Neural cell (in vitro differentiated cells): ENCODE data around the gene ATPAF2. TPM values are rescaled to one million over a fixed set of nuclear protein-coding genes. Genes with fewer than 3 reads are reported as not detected.

ENCODE experiments used
- H2AFZ ChIP-seq: fragments of 200-600, 300-800 bp; sonication (generic), shearing (Covaris generic); 2 replicates; pipeline ENCODE4 v1.6.0; 2014; ENCODE audit warnings: low read depth, mild to moderate bottlenecking, antibody characterized with exemption, low read length, moderate library complexity
- H3F3A ChIP-seq: fragments of 200-600 bp; shearing (Covaris generic); 2 replicates; pipeline ENCODE4 v1.6.1; 2016; ENCODE audit warnings: mild to moderate bottlenecking, moderate library complexity, mixed read lengths, antibody characterized with exemption, low read length; ENCODE audit not compliant: insufficient read depth, poor library complexity, severe bottlenecking
- H3K27ac ChIP-seq: fragments of 200-600, 300-800 bp; sonication (generic), shearing (Covaris generic); 2 replicates; pipeline ENCODE4 v1.5.1; 2014; ENCODE audit warnings: mild to moderate bottlenecking, low read length, moderate library complexity
- H3K27me3 ChIP-seq: fragments of 300-800, 200-600 bp; sonication (generic), shearing (Covaris generic); 2 replicates; pipeline ENCODE4 v1.6.0; 2014; ENCODE audit warnings: mild to moderate bottlenecking, low read depth, low read length, moderate library complexity; ENCODE audit not compliant: insufficient read depth
- H3K36me3 ChIP-seq: fragments of 300-800, 200-600 bp; sonication (generic), shearing (Covaris generic); 2 replicates; pipeline ENCODE4 v1.5.1; 2014; ENCODE audit warnings: mild to moderate bottlenecking, antibody characterized with exemption, low read length, moderate library complexity; ENCODE audit not compliant: insufficient read depth
- H3K4me2 ChIP-seq: fragments of 300-800, 200-600 bp; sonication (generic), shearing (Covaris generic); 2 replicates; pipeline ENCODE4 v1.6.0; 2014; ENCODE audit warnings: mild to moderate bottlenecking, low read length
- H3K4me3 ChIP-seq: fragments of 300-800, 200-600 bp; sonication (generic), shearing (Covaris generic); 2 replicates; pipeline ENCODE4 v1.5.1; 2014; ENCODE audit warnings: mild to moderate bottlenecking, low read length, moderate library complexity
- H3K79me2 ChIP-seq: fragments of 200-600 bp; shearing (Covaris generic); replicated peaks from 2 replicates; pipeline ENCODE4 v1.6.0; 2014; ENCODE audit warnings: mild to moderate bottlenecking, low read length, moderate library complexity; ENCODE audit not compliant: insufficient read depth
- H3K9ac ChIP-seq: fragments of 300-800, 200-600 bp; sonication (generic), shearing (Covaris generic); 2 replicates; pipeline ENCODE4 v1.6.1; 2016; ENCODE audit warnings: mild to moderate bottlenecking, low read length, mixed read lengths
- H3K9me2 ChIP-seq: fragments of 200-600 bp; shearing (Covaris generic); 2 replicates; pipeline ENCODE4 v1.6.1; 2016; ENCODE audit warnings: mild to moderate bottlenecking, low read length, mixed read lengths; ENCODE audit not compliant: insufficient read depth
- H3K9me3 ChIP-seq: fragments of 200-600, 300-800 bp; sonication (generic), shearing (Covaris generic); 2 replicates; pipeline ENCODE4 v1.6.1; 2016; ENCODE audit warnings: mild to moderate bottlenecking, mixed run types, low read length, moderate library complexity, mixed read lengths
- H4K20me1 ChIP-seq: fragments of 200-600 bp; shearing (Covaris generic); 2 replicates; pipeline ENCODE4 v1.6.1; 2016; ENCODE audit warnings: mild to moderate bottlenecking, mixed run types; ENCODE audit not compliant: insufficient read depth
- EP300 ChIP-seq: fragments of 450-650 bp; conservative IDR thresholded peaks from 2 replicates; pipeline ENCODE4 v1.6.1; 2014; ENCODE audit warnings: antibody characterized with exemption, mild to moderate bottlenecking, moderate library complexity; ENCODE audit not compliant: poor library complexity, severe bottlenecking
- EZH2 ChIP-seq: fragments of 200-600, 300-800 bp; shearing (Covaris generic), sonication (generic); IDR thresholded peaks from 2 replicates; pipeline ENCODE4 v1.6.1; 2014; ENCODE audit warnings: antibody characterized with exemption, low read length, borderline replicate concordance, mild to moderate bottlenecking; ENCODE audit not compliant: insufficient read depth, poor library complexity, severe bottlenecking
- MXI1 ChIP-seq: fragments of 450-650 bp; conservative IDR thresholded peaks from 2 replicates; pipeline ENCODE4 v1.6.1; 2014; ENCODE audit warnings: antibody characterized with exemption, mild to moderate bottlenecking; ENCODE audit not compliant: poor library complexity, severe bottlenecking
- POLR2AphosphoS5 ChIP-seq: IDR thresholded peaks from 2 replicates; pipeline ENCODE4 v1.6.1; 2012
- RAD21 ChIP-seq: fragments of 450-650 bp; conservative IDR thresholded peaks from 2 replicates; pipeline ENCODE4 v1.6.1; 2014; ENCODE audit warnings: antibody characterized with exemption, mild to moderate bottlenecking, moderate library complexity
- SMC3 ChIP-seq: fragments of 450-650 bp; conservative IDR thresholded peaks from 2 replicates; pipeline ENCODE4 v1.6.1; 2014; ENCODE audit warnings: antibody characterized with exemption, mild to moderate bottlenecking, moderate library complexity; ENCODE audit not compliant: poor library complexity
- TAF1 ChIP-seq: IDR thresholded peaks from 2 replicates; pipeline ENCODE4 v1.6.1; 2012; ENCODE audit warnings: low read depth
- polyA plus RNA-seq: library from polyadenylated mRNA; depleted of rRNA; stranded (reverse); fragments of >200 nt; gene quantifications from 2 replicates; pipeline ENCODE4 v1.2.3, GENCODE V29; 2014
- TF ChIP-seq, protein P1 (sequence below): IDR thresholded peaks from 2 replicates; pipeline ENCODE4 v1.6.1; 2012; ENCODE audit warnings: borderline replicate concordance
- TF ChIP-seq, protein P2 (sequence below): fragments of 450-650 bp; IDR thresholded peaks from 2 replicates; pipeline ENCODE4 v1.5.1; 2014; ENCODE audit warnings: antibody characterized with exemption, mild to moderate bottlenecking, moderate library complexity; ENCODE audit not compliant: poor library complexity, severe bottlenecking

ATPAF2 gene
- polyA plus RNA-seq, 1 donor from 2014 or later, result 33.3 TPM

DNA sequence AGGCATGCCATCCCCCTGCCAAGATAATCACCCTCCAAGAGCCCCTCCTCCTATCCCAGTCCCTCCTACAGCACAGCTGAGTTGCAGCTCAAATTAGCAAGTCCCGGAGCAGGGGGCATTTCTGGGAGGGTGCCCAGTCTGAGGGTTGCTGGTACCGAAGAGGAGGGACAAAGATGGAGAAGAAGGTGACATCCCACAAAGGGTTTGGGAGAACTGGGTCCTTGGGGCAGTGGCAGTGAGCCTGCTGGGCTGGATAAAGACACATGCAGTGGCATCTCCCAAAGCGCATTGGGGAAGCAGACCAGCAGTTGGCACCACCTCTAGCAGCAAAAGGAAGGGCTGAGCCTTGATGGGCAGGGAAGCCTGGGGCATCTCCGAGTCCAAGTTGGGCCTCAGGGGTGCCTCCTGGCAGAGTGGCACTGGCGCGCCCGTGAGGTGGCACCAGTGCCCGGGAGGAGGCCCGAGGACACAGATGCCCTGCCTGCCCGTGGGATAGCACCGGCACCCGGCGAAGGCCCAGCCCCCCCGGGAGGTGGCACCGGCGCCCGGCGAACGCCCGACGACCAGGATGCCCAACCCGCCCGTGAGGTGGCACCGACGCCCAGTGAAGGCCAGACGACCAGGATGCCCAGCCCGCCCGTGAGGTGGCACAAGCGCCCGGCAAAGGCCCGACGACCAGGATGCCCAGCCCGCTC, 67.4 kb downstream of the ATPAF2 start:
- Histone ChIP-seq H3F3A (no peaks in the 10 kb centered on the region), H2AFZ (no peak overlapping the region), H3K9me2 (no peaks in the 10 kb centered on the region), H3K79me2 (peaks cover 29% of the 10 kb centered on the region), H3K27me3 (no peaks in the 10 kb centered on the region), H3K4me2 (peak overlapping the region; percentile 99), H3K4me3 (peak overlapping the region; percentile 96), H3K9ac (peak overlapping the region; percentile 85), H4K20me1 (no peaks in the 10 kb centered on the region), H3K9me3 (no peaks in the 10 kb centered on the region), H3K27ac (peak overlapping the region; percentile 53), H3K36me3 (no peaks in the 10 kb centered on the region)
- TF ChIP-seq EP300, result no peak
- peak; percentile 40 for TF ChIP-seq MXI1

DNA sequence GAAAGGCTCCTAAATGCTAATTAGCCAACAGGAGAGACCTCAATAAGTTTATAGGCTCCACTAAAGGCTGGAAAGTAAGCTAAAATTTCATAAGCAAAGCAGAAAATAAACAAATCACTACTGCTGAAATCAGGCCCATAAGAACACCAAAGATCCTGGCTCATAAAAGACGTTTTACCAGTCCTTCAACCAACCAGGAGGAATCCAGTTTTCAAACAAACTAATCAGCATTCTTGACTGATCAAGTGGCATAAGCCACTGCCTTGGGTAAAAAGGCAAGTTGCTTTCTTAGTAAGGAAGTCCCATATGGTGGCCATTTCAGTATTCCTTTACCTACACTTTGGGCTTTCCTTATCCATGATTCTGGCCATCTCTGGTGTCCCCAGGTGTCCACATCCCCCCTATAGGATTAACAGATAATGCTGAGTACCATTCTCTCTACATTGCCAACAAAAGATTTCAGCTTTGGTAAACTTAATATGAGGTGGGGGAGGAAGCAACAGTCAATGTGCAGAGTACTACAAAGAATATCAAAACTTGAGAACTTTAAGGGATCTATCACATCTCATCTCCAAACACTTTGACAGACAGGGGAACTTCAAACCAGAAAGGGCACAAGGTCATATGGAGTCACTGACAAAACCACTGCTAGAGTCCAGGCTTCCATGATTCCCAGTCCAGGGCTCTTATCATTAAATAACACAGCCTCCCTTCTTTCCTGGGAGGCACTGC, 68.1 kb downstream of the ATPAF2 start:
- Histone ChIP-seq H4K20me1 (no peaks in the 10 kb centered on the region), H3K79me2 (peaks cover 33% of the 10 kb centered on the region)

More for the DNA sequence above, 68.1 kb downstream of the ATPAF2 start:
- Histone ChIP-seq H3K9me3 (no peaks in the 10 kb centered on the region), H3F3A (no peaks in the 10 kb centered on the region), H3K27ac (no peak overlapping the region), H3K36me3 (no peaks in the 10 kb centered on the region), H3K9ac (peak overlapping the region; percentile 85), H3K27me3 (no peaks in the 10 kb centered on the region), H3K4me2 (peak overlapping the region; percentile 99), H2AFZ (no peak overlapping the region), H3K4me3 (peak overlapping the region; percentile 96), H3K9me2 (no peaks in the 10 kb centered on the region)
- TF ChIP-seq TAF1 (no peak), EP300 (no peak), EZH2 (no peak), POLR2AphosphoS5 (no peak), SMC3 (no peak), MXI1 (no peak), RAD21 (no peak)
- TF ChIP-seq, protein P1, sequence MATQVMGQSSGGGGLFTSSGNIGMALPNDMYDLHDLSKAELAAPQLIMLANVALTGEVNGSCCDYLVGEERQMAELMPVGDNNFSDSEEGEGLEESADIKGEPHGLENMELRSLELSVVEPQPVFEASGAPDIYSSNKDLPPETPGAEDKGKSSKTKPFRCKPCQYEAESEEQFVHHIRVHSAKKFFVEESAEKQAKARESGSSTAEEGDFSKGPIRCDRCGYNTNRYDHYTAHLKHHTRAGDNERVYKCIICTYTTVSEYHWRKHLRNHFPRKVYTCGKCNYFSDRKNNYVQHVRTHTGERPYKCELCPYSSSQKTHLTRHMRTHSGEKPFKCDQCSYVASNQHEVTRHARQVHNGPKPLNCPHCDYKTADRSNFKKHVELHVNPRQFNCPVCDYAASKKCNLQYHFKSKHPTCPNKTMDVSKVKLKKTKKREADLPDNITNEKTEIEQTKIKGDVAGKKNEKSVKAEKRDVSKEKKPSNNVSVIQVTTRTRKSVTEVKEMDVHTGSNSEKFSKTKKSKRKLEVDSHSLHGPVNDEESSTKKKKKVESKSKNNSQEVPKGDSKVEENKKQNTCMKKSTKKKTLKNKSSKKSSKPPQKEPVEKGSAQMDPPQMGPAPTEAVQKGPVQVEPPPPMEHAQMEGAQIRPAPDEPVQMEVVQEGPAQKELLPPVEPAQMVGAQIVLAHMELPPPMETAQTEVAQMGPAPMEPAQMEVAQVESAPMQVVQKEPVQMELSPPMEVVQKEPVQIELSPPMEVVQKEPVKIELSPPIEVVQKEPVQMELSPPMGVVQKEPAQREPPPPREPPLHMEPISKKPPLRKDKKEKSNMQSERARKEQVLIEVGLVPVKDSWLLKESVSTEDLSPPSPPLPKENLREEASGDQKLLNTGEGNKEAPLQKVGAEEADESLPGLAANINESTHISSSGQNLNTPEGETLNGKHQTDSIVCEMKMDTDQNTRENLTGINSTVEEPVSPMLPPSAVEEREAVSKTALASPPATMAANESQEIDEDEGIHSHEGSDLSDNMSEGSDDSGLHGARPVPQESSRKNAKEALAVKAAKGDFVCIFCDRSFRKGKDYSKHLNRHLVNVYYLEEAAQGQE, result no peak
- TF ChIP-seq, protein P2, sequence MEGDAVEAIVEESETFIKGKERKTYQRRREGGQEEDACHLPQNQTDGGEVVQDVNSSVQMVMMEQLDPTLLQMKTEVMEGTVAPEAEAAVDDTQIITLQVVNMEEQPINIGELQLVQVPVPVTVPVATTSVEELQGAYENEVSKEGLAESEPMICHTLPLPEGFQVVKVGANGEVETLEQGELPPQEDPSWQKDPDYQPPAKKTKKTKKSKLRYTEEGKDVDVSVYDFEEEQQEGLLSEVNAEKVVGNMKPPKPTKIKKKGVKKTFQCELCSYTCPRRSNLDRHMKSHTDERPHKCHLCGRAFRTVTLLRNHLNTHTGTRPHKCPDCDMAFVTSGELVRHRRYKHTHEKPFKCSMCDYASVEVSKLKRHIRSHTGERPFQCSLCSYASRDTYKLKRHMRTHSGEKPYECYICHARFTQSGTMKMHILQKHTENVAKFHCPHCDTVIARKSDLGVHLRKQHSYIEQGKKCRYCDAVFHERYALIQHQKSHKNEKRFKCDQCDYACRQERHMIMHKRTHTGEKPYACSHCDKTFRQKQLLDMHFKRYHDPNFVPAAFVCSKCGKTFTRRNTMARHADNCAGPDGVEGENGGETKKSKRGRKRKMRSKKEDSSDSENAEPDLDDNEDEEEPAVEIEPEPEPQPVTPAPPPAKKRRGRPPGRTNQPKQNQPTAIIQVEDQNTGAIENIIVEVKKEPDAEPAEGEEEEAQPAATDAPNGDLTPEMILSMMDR, result no peak

Other genes starting within 250 kb of the ATPAF2 start
- gene SREBF1, start 202.2 kb downstream of the ATPAF2 start, polyA plus RNA-seq, result 22.5 and 25.9 TPM in 2 replicates
- gene TOM1L2, start 66.8 kb downstream of the ATPAF2 start, polyA plus RNA-seq, result 40.9 and 53.4 TPM in 2 replicates
- gene DRC3, start 66.3 kb downstream of the ATPAF2 start, polyA plus RNA-seq, result 1.3 and 1.9 TPM in 2 replicates
- 3.6 and 4.9 TPM in 2 replicates for gene GID4, start 240 bp upstream of the ATPAF2 start, polyA plus RNA-seq
- gene DRG2, start 48.8 kb upstream of the ATPAF2 start, polyA plus RNA-seq, result 40.6 and 51.2 TPM in 2 replicates
- gene MYO15A, start 69.6 kb upstream of the ATPAF2 start, polyA plus RNA-seq, result 1.5 and 1.9 TPM in 2 replicates
- gene ALKBH5, start 144.7 kb upstream of the ATPAF2 start, polyA plus RNA-seq, result 55.0 and 63.0 TPM in 2 replicates
- gene LLGL1, start 186.5 kb upstream of the ATPAF2 start, polyA plus RNA-seq, result 52.2 and 59.5 TPM in 2 replicates
- gene FLII, start 219.6 kb upstream of the ATPAF2 start, polyA plus RNA-seq, result 93.0 and 120 TPM in 2 replicates
- gene MIEF2, start 221.5 kb upstream of the ATPAF2 start, polyA plus RNA-seq, result 74.9 and 102 TPM in 2 replicates